ENCODE measurements around the gene ZZZ3. TPM values are rescaled to one million over a fixed set of nuclear protein-coding genes. Genes with fewer than 3 reads are reported as not detected.

Gene ZZZ3
- total RNA-seq, 1 experiment from 2014 or later, result 77.8 TPM

- DNase-seq (no peak), ATAC-seq (no peak)
- H3K9me2 ChIP-seq (replicated peaks; ENCODE audit: low read length), result no peaks in the 10 kb centered on the region
- no peak overlapping the region for H3K4me2 ChIP-seq (ENCODE audit: low read length)
- no peaks in the 10 kb centered on the region for H3K9me3 ChIP-seq (ENCODE audit: low read length)
- intact Hi-C loops (cut with micrococcal nuclease), result no loop called here
- peaks cover 13% of the 10 kb centered on the region for H3K4me1 ChIP-seq (ENCODE audit: insufficient read depth, low read length)
- peaks cover 7% of the 10 kb centered on the region; the same call in 1 of the 2 replicates for H3K36me3 ChIP-seq (ENCODE audit: low read depth, low read length)
- H3K79me2 ChIP-seq (ENCODE audit: low read length), result peaks cover 43% of the 10 kb centered on the region
- POLR2A ChIA-PET (ENCODE audit: unreplicated experiment), result no interaction called here
- H3K4me3 ChIP-seq (ENCODE audit: low read length), result no peak overlapping the region
- BruUV-seq (replicated peaks), result no TSS peak
- no peak overlapping the region for H3K27ac ChIP-seq (ENCODE audit: low read length)
- H3K27me3 ChIP-seq (ENCODE audit: low read length), result no peaks in the 10 kb centered on the region
- no peak overlapping the region for H2AFZ ChIP-seq (ENCODE audit: low read length)
- H3K9ac ChIP-seq (ENCODE audit: low read length), result no peak overlapping the region
- no peaks in the 10 kb centered on the region for H3F3A ChIP-seq (ENCODE audit: low read length, unreplicated experiment)
- H4K20me1 ChIP-seq (ENCODE audit: low read length), result peaks cover 5% of the 10 kb centered on the region; the same call in 1 of the 2 replicates
- TF ChIP-seq EZH2 (IDR thresholded peaks at IDR 0.05; ENCODE audit: low read length, unreplicated experiment) (no peak), EZH2phosphoT487 (IDR thresholded peaks at IDR 0.05; ENCODE audit: borderline replicate concordance, low read length) (no peak), CTCF (conservative IDR thresholded peaks at IDR 0.05; ENCODE audit: low read depth, low read length) (no peak)
- CTCF ChIA-PET, result no interaction called here
Observed at GRCh38 chr1:77639557-77640069, 42.8 kb downstream of the ZZZ3 start.

- TF ChIP-seq CTCF (conservative IDR thresholded peaks at IDR 0.05; ENCODE audit: low read depth, low read length) (no peak; the same call in 1 of the 2 replicates), EZH2phosphoT487 (IDR thresholded peaks at IDR 0.05; ENCODE audit: borderline replicate concordance, low read length) (no peak), EZH2 (IDR thresholded peaks at IDR 0.05; ENCODE audit: low read length, unreplicated experiment) (no peak)
- POLR2A ChIA-PET (ENCODE audit: unreplicated experiment), result no interaction called here
- Histone ChIP-seq H3K4me2 (ENCODE audit: low read length) (no peak overlapping the region), H3K9ac (ENCODE audit: low read length) (no peak overlapping the region), H4K20me1 (ENCODE audit: low read length) (peaks cover 5% of the 10 kb centered on the region; the same call in 1 of the 2 replicates), H3K27me3 (ENCODE audit: low read length) (no peaks in the 10 kb centered on the region), H3K27ac (ENCODE audit: low read length) (no peak overlapping the region), H3K9me2 (replicated peaks; ENCODE audit: low read length) (no peaks in the 10 kb centered on the region), H3F3A (ENCODE audit: low read length, unreplicated experiment) (no peaks in the 10 kb centered on the region), H3K4me1 (ENCODE audit: insufficient read depth, low read length) (peaks cover 13% of the 10 kb centered on the region), H3K36me3 (ENCODE audit: low read depth, low read length) (peaks cover 13% of the 10 kb centered on the region; the same call in 1 of the 2 replicates), H3K9me3 (ENCODE audit: low read length) (no peaks in the 10 kb centered on the region), H3K4me3 (ENCODE audit: low read length) (no peak overlapping the region), H3K79me2 (ENCODE audit: low read length) (peaks cover 38% of the 10 kb centered on the region), H2AFZ (ENCODE audit: low read length) (no peak overlapping the region)
- intact Hi-C loops (cut with micrococcal nuclease), result no loop called here
- ATAC-seq, result peak; percentile 49; the same call in 1 of the 2 replicates
- BruUV-seq (replicated peaks), result no TSS peak
- CTCF ChIA-PET, result no interaction called here
- DNase-seq, result peak; percentile 62
Observed at GRCh38 chr1:77639056-77639455, 43.4 kb downstream of the ZZZ3 start.

GRCh38 chr1:77636864-77637263 is 45.6 kb downstream of the ZZZ3 start:
- no peaks in the 10 kb centered on the region for H3F3A ChIP-seq (ENCODE audit: low read length, unreplicated experiment)
- no peaks in the 10 kb centered on the region for H3K9me2 ChIP-seq (replicated peaks; ENCODE audit: low read length)
- no peak overlapping the region for H2AFZ ChIP-seq (ENCODE audit: low read length)
- H3K27ac ChIP-seq (ENCODE audit: low read length), result no peak overlapping the region
- peaks cover 19% of the 10 kb centered on the region; the same call in 1 of the 2 replicates for H3K79me2 ChIP-seq (ENCODE audit: low read length)
- peaks cover 30% of the 10 kb centered on the region for H3K36me3 ChIP-seq (ENCODE audit: low read depth, low read length)
- intact Hi-C loops (cut with micrococcal nuclease), result no loop called here
- no peaks in the 10 kb centered on the region for H3K9me3 ChIP-seq (ENCODE audit: low read length)
- no peak overlapping the region for H3K4me2 ChIP-seq (ENCODE audit: low read length)
- CTCF ChIA-PET, result no interaction called here
- no peaks in the 10 kb centered on the region for H3K27me3 ChIP-seq (ENCODE audit: low read length)
- no peak for TF ChIP-seq EZH2 (IDR thresholded peaks at IDR 0.05; ENCODE audit: low read length, unreplicated experiment)
- H4K20me1 ChIP-seq (ENCODE audit: low read length), result no peaks in the 10 kb centered on the region
- POLR2A ChIA-PET (ENCODE audit: unreplicated experiment), result no interaction called here
- peaks cover 13% of the 10 kb centered on the region for H3K4me1 ChIP-seq (ENCODE audit: insufficient read depth, low read length)
- DNase-seq (no peak), ATAC-seq (no peak; the same call in 1 of the 2 replicates)
- H3K4me3 ChIP-seq (ENCODE audit: low read length), result no peak overlapping the region
- no TSS peak for BruUV-seq (replicated peaks)
- H3K9ac ChIP-seq (ENCODE audit: low read length), result no peak overlapping the region

Other genes starting within 250 kb of the ZZZ3 start
- gene USP33, start 77.2 kb upstream of the ZZZ3 start, total RNA-seq (2014; rRNA removed), result 42.6 and 45.2 TPM in 2 replicates
- gene MIGA1, start 97.0 kb upstream of the ZZZ3 start, total RNA-seq (2014; rRNA removed), result 6.5 and 8.8 TPM in 2 replicates
- gene NEXN, start 206.0 kb upstream of the ZZZ3 start, total RNA-seq (2014; rRNA removed), result 3.1 and 3.5 TPM in 2 replicates

Measured in PC-3 (cell line).